Gastroesophageal sphincter (tissue), 4 donors: ENCODE results near the gene FBXL4. TPM values are rescaled to one million over a fixed set of nuclear protein-coding genes. Genes with fewer than 3 reads are reported as not detected.

Experiments
- ATAC-seq: fragments of 150-250 bp; one replicate; pipeline ENCODE4 v1.9.1; 2016; ENCODE audit warnings: mild to moderate bottlenecking, moderate library complexity
- H3K27ac ChIP-seq, 4 donors: fragments of 200-600 bp; sonication (generic) in 3 of 4; 1 replicate in 3 of 4; 2 replicates in 1 of 4; pipeline ENCODE4 v1.5.1; 2016 to 2019
- H3K27me3 ChIP-seq: fragments of 200-600 bp; sonication (generic); one replicate; pipeline ENCODE4 v1.5.1; 2019
- H3K36me3 ChIP-seq, 2 donors: fragments of 200-600 bp; sonication (generic); one replicate each; pipeline ENCODE4 v1.5.1; 2019; ENCODE audit warnings: control low read depth in 1 of 2
- H3K4me1 ChIP-seq, 3 donors: fragments of 200-600 bp; sonication (generic); 1 replicate in 2 of 3; 2 replicates in 1 of 3; pipeline ENCODE4 v1.5.1; 2016 to 2019; ENCODE audit warnings: control low read depth in 2 of 3
- H3K4me3 ChIP-seq, 2 donors: fragments of 200-600 bp; sonication (generic); one replicate each; pipeline ENCODE4 v1.5.1; 2019; ENCODE audit warnings: mild to moderate bottlenecking in 1 of 2, moderate library complexity in 1 of 2
- H3K9me3 ChIP-seq, 3 donors: fragments of 200-600 bp; sonication (generic); one replicate each; pipeline ENCODE4 v1.5.1; 2017 to 2019; ENCODE audit warnings: control low read depth in 2 of 3
- CTCF ChIP-seq, 4 experiments: fragments of 200-600 bp in 2 of 4; fragments of 450-650 bp in 2 of 4; sonication (generic) in 1 of 4; IDR thresholded peaks; one replicate each; pipeline ENCODE4 v1.5.1; 2017 to 2019; ENCODE audit warnings: antibody characterized with exemption in 4 of 4, mild to moderate bottlenecking in 2 of 4, moderate library complexity in 2 of 4
- EP300 ChIP-seq: sonication (generic); formaldehyde crosslinking; IDR thresholded peaks from one replicate; pipeline ENCODE4 v1.6.1; 2017; ENCODE audit warnings: antibody characterized with exemption, mild to moderate bottlenecking
- POLR2A ChIP-seq, 2 donors: fragments of 450-650 bp; IDR thresholded peaks; one replicate each; pipeline ENCODE4 v1.6.1; 2017; ENCODE audit warnings: antibody characterized with exemption in 2 of 2, mild to moderate bottlenecking in 2 of 2, moderate library complexity in 1 of 2
- POLR2AphosphoS5 ChIP-seq: sonication (generic); formaldehyde crosslinking; IDR thresholded peaks from one replicate; pipeline ENCODE4 v1.6.1; 2017; ENCODE audit warnings: antibody characterized with exemption
- WGBS, 2 donors: methylation state at CpG; one replicate each; pipeline ENCODE4 v1.1.5; 2018; ENCODE audit warnings: low coverage in 1 of 2; 5-methylcytosine and 5-hydroxymethylcytosine counted together
- total RNA-seq, 4 donors: library from RNA; depleted of rRNA; stranded (reverse); fragments of >200 nt; gene quantifications; one replicate each; pipeline ENCODE4 v1.1.0, GENCODE V29; 2016

The FBXL4 gene
- total RNA-seq, 4 donors from 2014 or later: 15.6 to 21.9 (median 18.8) TPM

- Histone ChIP-seq H3K9me3 (no peaks in the 10 kb centered on the region), H3K4me1 (peaks cover 0 to 37% (median 11%) of the 10 kb centered on the region in 3 donors), H3K36me3 (no peaks in the 10 kb centered on the region), H3K4me3 (no peak overlapping the region), H3K27me3 (peaks cover 100% of the 10 kb centered on the region), H3K27ac (no peak overlapping the region)
- ATAC-seq: no peak
- WGBS, 2 donors: 21 to 24% methylated on average over 7 to 9 of the region's 9 CpGs
- TF ChIP-seq POLR2AphosphoS5: no peak
- TF ChIP-seq POLR2A (IDR thresholded peaks at IDR 0.05): no peak
- no peak for TF ChIP-seq CTCF (IDR thresholded peaks at IDR 0.05)
- no peak for TF ChIP-seq EP300
Measured at GRCh38 chr6:98841621-98842341, 106.0 kb downstream of the FBXL4 start.

- TF ChIP-seq CTCF (IDR thresholded peaks at IDR 0.05) (no peak), POLR2AphosphoS5 (no peak), EP300 (no peak), POLR2A (IDR thresholded peaks at IDR 0.05) (no peak)
- no peaks in the 10 kb centered on the region for H3K36me3 ChIP-seq
- H3K27ac ChIP-seq: no peak overlapping the region
- H3K27me3 ChIP-seq: peaks cover 100% of the 10 kb centered on the region
- H3K4me1 ChIP-seq: peaks cover 0 to 41% (median 11%) of the 10 kb centered on the region in 3 donors
- no peaks in the 10 kb centered on the region for H3K9me3 ChIP-seq
- H3K4me3 ChIP-seq: no peak overlapping the region
- no peak for ATAC-seq
Measured at GRCh38 chr6:98840996-98841513, 106.7 kb downstream of the FBXL4 start.

- H3K4me1 ChIP-seq: peaks cover 0 to 42% (median 16%) of the 10 kb centered on the region in 3 donors
- TF ChIP-seq POLR2A (IDR thresholded peaks at IDR 0.05) (no peak), POLR2AphosphoS5 (no peak), EP300 (no peak), CTCF (IDR thresholded peaks at IDR 0.05) (no peak)
- no peaks in the 10 kb centered on the region for H3K9me3 ChIP-seq
- no peak for ATAC-seq
- H3K27ac ChIP-seq: no peak overlapping the region
- H3K4me3 ChIP-seq: no peak overlapping the region
- no peaks in the 10 kb centered on the region for H3K36me3 ChIP-seq
- peaks cover 100% of the 10 kb centered on the region for H3K27me3 ChIP-seq
- WGBS, 2 donors: 27 to 35% methylated on average over 6 of the region's 6 CpGs
Measured at GRCh38 chr6:98840385-98840784, 107.4 kb downstream of the FBXL4 start.

- Histone ChIP-seq H3K9me3 (no peaks in the 10 kb centered on the region), H3K27ac (no peak overlapping the region), H3K27me3 (peaks cover 100% of the 10 kb centered on the region), H3K4me3 (no peak overlapping the region), H3K4me1 (peaks cover 0 to 42% (median 15%) of the 10 kb centered on the region in 3 donors), H3K36me3 (no peaks in the 10 kb centered on the region)
- ATAC-seq: no peak
- WGBS, 2 donors: 24 to 37% methylated on average over 5 of the region's 5 CpGs
- no peak for TF ChIP-seq CTCF (IDR thresholded peaks at IDR 0.05)
- TF ChIP-seq EP300: no peak
- TF ChIP-seq POLR2AphosphoS5: no peak
- no peak for TF ChIP-seq POLR2A (IDR thresholded peaks at IDR 0.05)
Measured at GRCh38 chr6:98839781-98840361, 107.9 kb downstream of the FBXL4 start.

- ATAC-seq: no peak
- Histone ChIP-seq H3K36me3 (no peaks in the 10 kb centered on the region), H3K9me3 (no peaks in the 10 kb centered on the region), H3K4me3 (no peak overlapping the region), H3K27ac (no peak overlapping the region), H3K27me3 (peaks cover 100% of the 10 kb centered on the region), H3K4me1 (peaks cover 0 to 42% (median 11%) of the 10 kb centered on the region in 3 donors)
- TF ChIP-seq POLR2A (IDR thresholded peaks at IDR 0.05): no peak
- no peak for TF ChIP-seq POLR2AphosphoS5
- no peak for TF ChIP-seq EP300
- TF ChIP-seq CTCF (IDR thresholded peaks at IDR 0.05): no peak
- 0 to 36% methylated on average over 1 of the region's 1 CpG for WGBS, 2 donors
Measured at GRCh38 chr6:98838975-98839374, 108.8 kb downstream of the FBXL4 start.
